ENCODE results near the gene A1BG. TPM values are rescaled to one million over a fixed set of nuclear protein-coding genes. Genes with fewer than 3 reads are reported as not detected.

A1BG gene
- total and polyA plus RNA-seq, 2 of the 13 experiments (the other 11 are each of a cell fraction or from before 2014, with no cell fraction given), result 14.7 to 41.4 TPM

- TF ChIP-seq HNF1A (IDR thresholded peaks at IDR 0.05; ENCODE audit: low read depth) (no peak), HNF1A (CRISPR knock-in tag; IDR thresholded peaks at IDR 0.05; ENCODE audit: borderline replicate concordance) (no peak; the same call in 1 of the 2 replicates), ZNF280B (CRISPR knock-in tag; IDR thresholded peaks at IDR 0.05; ENCODE audit: borderline replicate concordance) (no peak), SOX13 (IDR thresholded peaks at IDR 0.05) (no peak), SOX13 (CRISPR knock-in tag; conservative IDR thresholded peaks at IDR 0.05 in 1 of 2, IDR thresholded peaks at IDR 0.05 in 1 of 2) (peak in 1 of 2 experiments; percentile 53; a peak in 2 of 4 replicates), NR3C1 (CRISPR knock-in tag; IDR thresholded peaks at IDR 0.05) (no peak), MYPOP (CRISPR knock-in tag; IDR thresholded peaks at IDR 0.05) (no peak), ZFY (CRISPR knock-in tag; IDR thresholded peaks at IDR 0.05) (peak; percentile 29), SATB2 (CRISPR knock-in tag; IDR thresholded peaks at IDR 0.05) (no peak), FOXA1 (IDR thresholded peaks at IDR 0.05) (no peak), FOXA1 (CRISPR knock-in tag; IDR thresholded peaks at IDR 0.05) (no peak), IRF2 (CRISPR knock-in tag; IDR thresholded peaks at IDR 0.05) (no peak), CAMTA2 (CRISPR knock-in tag; IDR thresholded peaks at IDR 0.05; ENCODE audit: borderline replicate concordance) (no peak), ZNF607 (CRISPR knock-in tag; IDR thresholded peaks at IDR 0.05; ENCODE audit: borderline replicate concordance) (no peak; the same call in 1 of the 2 replicates), ZNF382 (CRISPR knock-in tag; IDR thresholded peaks at IDR 0.05; ENCODE audit: borderline replicate concordance) (no peak), ZBTB20 (CRISPR knock-in tag; IDR thresholded peaks at IDR 0.05; ENCODE audit: borderline replicate concordance, low read depth) (no peak), TAF15 (IDR thresholded peaks at IDR 0.05; ENCODE audit: low read depth, low read length, poor library complexity, severe bottlenecking) (no peak), FOXC1 (CRISPR knock-in tag; IDR thresholded peaks at IDR 0.05; ENCODE audit: borderline replicate concordance) (peak; percentile 39), ZNF724P (CRISPR knock-in tag; IDR thresholded peaks at IDR 0.05; ENCODE audit: borderline replicate concordance) (no peak), ZNF660 (CRISPR knock-in tag; IDR thresholded peaks at IDR 0.05; ENCODE audit: borderline replicate concordance, low read depth) (no peak)
- TF ChIP-seq, protein P1, sequence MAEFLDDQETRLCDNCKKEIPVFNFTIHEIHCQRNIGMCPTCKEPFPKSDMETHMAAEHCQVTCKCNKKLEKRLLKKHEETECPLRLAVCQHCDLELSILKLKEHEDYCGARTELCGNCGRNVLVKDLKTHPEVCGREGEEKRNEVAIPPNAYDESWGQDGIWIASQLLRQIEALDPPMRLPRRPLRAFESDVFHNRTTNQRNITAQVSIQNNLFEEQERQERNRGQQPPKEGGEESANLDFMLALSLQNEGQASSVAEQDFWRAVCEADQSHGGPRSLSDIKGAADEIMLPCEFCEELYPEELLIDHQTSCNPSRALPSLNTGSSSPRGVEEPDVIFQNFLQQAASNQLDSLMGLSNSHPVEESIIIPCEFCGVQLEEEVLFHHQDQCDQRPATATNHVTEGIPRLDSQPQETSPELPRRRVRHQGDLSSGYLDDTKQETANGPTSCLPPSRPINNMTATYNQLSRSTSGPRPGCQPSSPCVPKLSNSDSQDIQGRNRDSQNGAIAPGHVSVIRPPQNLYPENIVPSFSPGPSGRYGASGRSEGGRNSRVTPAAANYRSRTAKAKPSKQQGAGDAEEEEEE (CRISPR knock-in tag; IDR thresholded peaks at IDR 0.05; ENCODE audit: borderline replicate concordance), result no peak
These were observed at the start of gene A1BG (continued) for GRCh38 chr19:58352760-58353671.
